K562 (cell line): ENCODE measurements around the gene MAN2B1. TPM values are rescaled to one million over a fixed set of nuclear protein-coding genes. Genes with fewer than 3 reads are reported as not detected.

Source experiments
- ATAC-seq: fragments of 200-7000 bp; cut with Tn5 transposase; 3 replicates; pipeline ENCODE4 v1.9.1; 2020; ENCODE audit warnings: moderate library complexity
- BruUV-seq: library from RNA; stranded (reverse); fragments of 400-500 nt; replicated peaks from 2 replicates; lab custom pipeline; 2021; lab: Mats Ljungman, UMichigan
- CTCF ChIA-PET: fragments of 300-600 bp; formaldehyde crosslinking; extraction: SDS; loops from one replicate; lab custom pipeline; 2021; ENCODE audit warnings: low intra/inter-chr PET ratio; lab: Yijun Ruan, JAX
- POLR2A ChIA-PET: fragments of 300-600, 350-650 bp; sonication (Branson Sonifier 250); formaldehyde crosslinking; extraction: SDS; loops from one replicate; lab custom pipeline; 2021; ENCODE audit warnings: antibody characterized with exemption, inconsistent platforms; lab: Yijun Ruan, JAX
- DNase-seq, 4 experiments: peaks; one replicate each; pipeline versions ENCODE4 v3.0.0 to v3.0.0-alpha.2; 2011 to 2018; ENCODE audit warnings: low spot score in 3 of 4, mixed read lengths in 3 of 4; ENCODE audit errors: extremely low read depth in 1 of 4
- FAIRE-seq: peaks from 2 replicates; lab custom pipeline; 2011; peaks lifted over from hg19 to GRCh38; lab: Jason Lieb, UNC
- H2AFZ ChIP-seq: 2 replicates; pipeline ENCODE4 v1.6.0; 2011; ENCODE audit warnings: low read depth, low read length, control low read depth, inconsistent platforms
- H3K27ac ChIP-seq: fragments of 200-600 bp; 3 replicates; pipeline ENCODE4 v1.8.0; 2011; ENCODE audit warnings: low read depth, mild to moderate bottlenecking, control low read depth, inconsistent platforms, low read length, moderate library complexity, mixed read lengths; ENCODE audit errors: extremely low read depth
- H3K27me3 ChIP-seq, 2 experiments: fragments of 300-600 bp in 1 of 2; 2 replicates in 1 of 2; 3 replicates in 1 of 2; pipeline versions ENCODE4 v1.6.0 to v1.8.0; 2011; ENCODE audit warnings: inconsistent platforms in 2 of 2, low read length in 2 of 2, mild to moderate bottlenecking in 1 of 2, mixed read lengths in 1 of 2, moderate library complexity in 1 of 2; ENCODE audit not compliant: control insufficient read depth in 2 of 2, insufficient read depth in 2 of 2
- H3K36me3 ChIP-seq: fragments of 300-600 bp; 3 replicates; pipeline ENCODE4 v1.8.0; 2011; ENCODE audit warnings: mild to moderate bottlenecking, low read length, inconsistent platforms; ENCODE audit not compliant: control insufficient read depth, insufficient read depth
- H3K4me1 ChIP-seq, 2 experiments: fragments of 200-600 bp in 1 of 2; replicated peaks in 1 of 2; 2 replicates in 1 of 2; 3 replicates in 1 of 2; pipeline versions ENCODE4 v1.5.1 to v1.8.0; 2011; ENCODE audit warnings: inconsistent platforms in 2 of 2, low read length in 2 of 2, mild to moderate bottlenecking in 1 of 2, mixed read lengths in 1 of 2, moderate library complexity in 1 of 2; ENCODE audit not compliant: control insufficient read depth in 2 of 2, insufficient read depth in 2 of 2
- H3K4me2 ChIP-seq: 2 replicates; pipeline ENCODE4 v1.6.1; 2011; ENCODE audit warnings: low read length, control low read depth, inconsistent platforms, mixed read lengths; ENCODE audit not compliant: insufficient read depth
- H3K4me3 ChIP-seq: fragments of 200-600 bp; sonication (generic), shearing (Covaris generic); 2 replicates; pipeline ENCODE4 v1.5.1; 2016; ENCODE audit warnings: control low read depth, inconsistent platforms
- H3K79me2 ChIP-seq: fragments of 200-600 bp; 3 replicates; pipeline ENCODE4 v1.8.0; 2011; ENCODE audit warnings: low read length, inconsistent platforms; ENCODE audit not compliant: control insufficient read depth, insufficient read depth
- H3K9ac ChIP-seq, 2 experiments: 2 replicates each; pipeline versions ENCODE4 v1.6.0 to v1.6.1; 2011; ENCODE audit warnings: low read depth in 2 of 2, low read length in 2 of 2, control low read depth in 1 of 2, inconsistent platforms in 1 of 2, mild to moderate bottlenecking in 1 of 2, mixed read lengths in 1 of 2; ENCODE audit not compliant: insufficient read depth in 1 of 2
- H3K9me1 ChIP-seq: one replicate; pipeline ENCODE4 v1.6.0; 2011; ENCODE audit warnings: inconsistent platforms, mild to moderate bottlenecking, low read length, moderate library complexity; ENCODE audit not compliant: control insufficient read depth, insufficient read depth
- H3K9me3 ChIP-seq: replicated peaks from 2 replicates; pipeline ENCODE4 v1.5.1; 2011; ENCODE audit warnings: low read depth, low read length, inconsistent platforms; ENCODE audit not compliant: control insufficient read depth, insufficient read depth
- H4K20me1 ChIP-seq: replicated peaks from 2 replicates; pipeline ENCODE4 v1.6.1; 2011; ENCODE audit warnings: low read length, inconsistent platforms, mixed read lengths; ENCODE audit not compliant: control insufficient read depth, insufficient read depth
- ARID3B ChIP-seq: fragments of 250-450 bp; sonication (Bioruptor Pico); IDR thresholded peaks from 2 replicates; pipeline ENCODE4 v1.4.0; 2020; ENCODE audit warnings: borderline replicate concordance
- BDP1 ChIP-seq: IDR thresholded peaks from 3 replicates; pipeline ENCODE4 v1.6.1; 2011; ENCODE audit not compliant: insufficient read length, insufficient read depth
- ELF4 ChIP-seq: fragments of 450-650 bp; formaldehyde crosslinking; IDR thresholded peaks from 2 replicates; pipeline ENCODE4 v1.4.0; 2022; ENCODE audit warnings: missing genetic modification characterization
- ID3 ChIP-seq, 2 experiments: fragments of 250-450 bp in 1 of 2; fragments of 450-650 bp in 1 of 2; sonication (Bioruptor Pico) in 1 of 2; IDR thresholded peaks; 2 replicates each; pipeline versions ENCODE4 v1.6.1 to v1.8.0; 2016 to 2021; ENCODE audit warnings: mild to moderate bottlenecking in 2 of 2, moderate library complexity in 2 of 2, missing compliant biosample characterization in 1 of 2, missing genetic modification characterization in 1 of 2
- NFRKB ChIP-seq: fragments of 450-650 bp; IDR thresholded peaks from 2 replicates; pipeline ENCODE4 v1.6.1; 2016; ENCODE audit warnings: low read depth
- RNF2 ChIP-seq: sonication (generic); IDR thresholded peaks from 2 replicates; pipeline ENCODE4 v1.6.1; 2016
- SAP30 ChIP-seq: fragments of 200-600 bp; sonication (generic); IDR thresholded peaks from 2 replicates; pipeline ENCODE4 v1.6.1; 2012; ENCODE audit warnings: borderline replicate concordance, low read depth, mild to moderate bottlenecking, moderate library complexity, low read length, control low read depth, inconsistent platforms; ENCODE audit not compliant: insufficient read depth, poor library complexity, severe bottlenecking
- TCF7 ChIP-seq: sonication (generic); IDR thresholded peaks from 2 replicates; pipeline ENCODE4 v1.6.1; 2016; ENCODE audit warnings: antibody characterized with exemption, borderline replicate concordance
- ZBTB33 ChIP-seq: sonication (generic); formaldehyde crosslinking; IDR thresholded peaks from 2 replicates; pipeline ENCODE4 v1.8.1; 2023; ENCODE audit warnings: mild to moderate bottlenecking, missing genetic modification reagents
- ZNF174 ChIP-seq: fragments of 250-450 bp; sonication (Bioruptor Pico); IDR thresholded peaks from 2 replicates; pipeline ENCODE4 v1.4.0; 2020; ENCODE audit warnings: mild to moderate bottlenecking
- ZNF740 ChIP-seq, 3 experiments: fragments of 200-800 bp in 1 of 3; sonication (Bioruptor generic) in 1 of 3; sonication (generic) in 1 of 3; formaldehyde crosslinking in 1 of 3; IDR thresholded peaks; 2 replicates each; pipeline versions ENCODE4 v1.6.1 to v1.8.0; 2016 to 2022; ENCODE audit warnings: mild to moderate bottlenecking in 2 of 3, missing compliant biosample characterization in 2 of 3, missing genetic modification characterization in 2 of 3, missing genetic modification reagents in 1 of 3
- WGBS: fragments of 100-300 bp; shearing (Covaris generic); methylation state at CpG from one replicate; pipeline ENCODE4 v1.1.6; 2016; ENCODE audit warnings: low coverage, mixed read lengths; ENCODE audit not compliant: insufficient coverage; ENCODE audit errors: missing lambda C conversion rate; 5-methylcytosine and 5-hydroxymethylcytosine counted together
- in situ Hi-C: fragments of 300-500 bp; cut with MboI; formaldehyde crosslinking; loops from 4 replicates; pipeline ENCODE4 v1.15.0; 2018; ENCODE audit warnings: inconsistent platforms, mixed read lengths
- intact Hi-C: fragments of 100-400 bp; cut with micrococcal nuclease; formaldehyde crosslinking; loops from 2 replicates; pipeline ENCODE4 v1.14.2; 2022
- polyA plus RNA-seq, 8 experiments: library from polyadenylated mRNA; depleted of rRNA in 4 of 8; stranded (reverse) in 5 of 8; unstranded in 3 of 8; fragments of >200 nt; fragmentation: Nextera tagmentation in 2 of 8; fragmentation: Illumina TruSeq in 1 of 8; extraction: Ambion mirVana in 2 of 8; extraction: Trizol in 1 of 8; gene quantifications; 2 replicates each; pipeline versions ENCODE4 v1.2.1 to v1.2.3, GENCODE V29; 2011 to 2014; ENCODE audit warnings: inconsistent platforms in 1 of 8, missing spikeins in 1 of 8
- total RNA-seq, 7 experiments: library from RNA; depleted of rRNA in 6 of 7; stranded (reverse); fragments of >200 nt in 6 of 7; fragmentation: Illumina TruSeq in 2 of 7; extraction: Trizol in 2 of 7; gene quantifications; 2 replicates each; pipeline versions ENCODE4 v1.2.1 to v1.2.3, GENCODE V29; 2011 to 2021; ENCODE audit warnings: low replicate concordance in 1 of 7

The MAN2B1 gene
- total and polyA plus RNA-seq, 9 of the 15 experiments (the other 6 are each of a cell fraction or from before 2014, with no cell fraction given), result 0.59 to 33.8 (median 11.4) TPM

- TF ChIP-seq ARID3B (CRISPR knock-in tag) (no peak), BDP1 (no peak), ID3 (CRISPR knock-in tag; IDR thresholded peaks at IDR 0.05) (no peak), ID3 (tag; IDR thresholded peaks at IDR 0.05) (no peak), NFRKB (no peak), ZNF174 (CRISPR knock-in tag) (no peak)
Observed at GRCh38 chr19:12597594-12597993, 68.9 kb downstream of the MAN2B1 start (continued).

GRCh38 chr19:12596927-12597548 is 69.5 kb downstream of the MAN2B1 start:
- H3K27ac ChIP-seq, result no peak overlapping the region
- intact Hi-C loops, result no loop called here
- in situ Hi-C loops, result no loop called here
- DNase-seq (no peak), ATAC-seq (no peak), FAIRE-seq (no peak)
- no peak overlapping the region for H3K9ac ChIP-seq
- H3K79me2 ChIP-seq, result no peaks in the 10 kb centered on the region
- H2AFZ ChIP-seq, result no peak overlapping the region
- no peak overlapping the region for H3K4me2 ChIP-seq
- H3K4me1 ChIP-seq, result no peaks in the 10 kb centered on the region
- CTCF ChIA-PET, result no interaction called here
- BruUV-seq, result no TSS peak
- 0 out of 2 replicates have a peak, but pooled peaks cover 2% of the 10 kb centered on the region for H3K9me3 ChIP-seq
- H3K4me3 ChIP-seq, result no peak overlapping the region
- H3K27me3 ChIP-seq, result no peaks in the 10 kb centered on the region
- no peaks in the 10 kb centered on the region; the same call in 2 of the 3 replicates for H3K36me3 ChIP-seq
- POLR2A ChIA-PET, result no interaction called here
- 88% methylated on average over 34 of the region's 38 CpGs for whole genome bisulfite sequencing
- no peaks in the 10 kb centered on the region for H3K9me1 ChIP-seq
- no peaks in the 10 kb centered on the region for H4K20me1 ChIP-seq
- TF ChIP-seq TCF7 (no peak), RNF2 (no peak), ZNF740 (CRISPR knock-in tag; IDR thresholded peaks at IDR 0.05) (no peak), ZNF740 (tag; IDR thresholded peaks at IDR 0.05) (no peak), ELF4 (CRISPR knock-in tag) (no peak), SAP30 (no peak), ZBTB33 (CRISPR knock-in tag) (peak; percentile 49; the same call in 1 of the 2 replicates)
